GM18517 (cell line): Measurements from ENCODE around the gene CFAP58.

ENCODE experiments used
- ATAC-seq: cut with Tn5 transposase; IDR thresholded peaks from one replicate; pipeline ENCODE4 v1.9.1; 2021; ENCODE audit warnings: mild to moderate bottlenecking, moderate library complexity; ENCODE audit not compliant: unreplicated experiment

CFAP58 gene

GRCh38 chr10:104472957-104473745 lies 119.5 kb downstream of the CFAP58 start:
- no peak for ATAC-seq

- ATAC-seq, result no peak
Observed at GRCh38 chr10:104478380-104478779, 124.7 kb downstream of the CFAP58 start.

GRCh38 chr10:104479906-104480593 lies 126.4 kb downstream of the CFAP58 start:
- no peak for ATAC-seq

GRCh38 chr10:104480797-104481196 lies 127.2 kb downstream of the CFAP58 start:
- no peak for ATAC-seq

GRCh38 chr10:104483582-104483981 lies 129.9 kb downstream of the CFAP58 start:
- ATAC-seq, result no peak

GRCh38 chr10:104485632-104486031 lies 132.0 kb downstream of the CFAP58 start:
- ATAC-seq, result no peak

- ATAC-seq, result no peak
Observed at GRCh38 chr10:104486803-104487202, 133.2 kb downstream of the CFAP58 start.

- no peak for ATAC-seq
Observed at GRCh38 chr10:104487794-104488438, 134.3 kb downstream of the CFAP58 start.

GRCh38 chr10:104488439-104488832 lies 134.8 kb downstream of the CFAP58 start:
- no peak for ATAC-seq

- no peak for ATAC-seq
Observed at GRCh38 chr10:104492329-104492940, 138.8 kb downstream of the CFAP58 start.

GRCh38 chr10:104498347-104499081 lies 144.9 kb downstream of the CFAP58 start:
- ATAC-seq, result no peak

- ATAC-seq, result no peak
Observed at GRCh38 chr10:104501449-104501848, 147.8 kb downstream of the CFAP58 start.

- no peak for ATAC-seq
Observed at GRCh38 chr10:104501864-104502579, 148.4 kb downstream of the CFAP58 start.

- no peak for ATAC-seq
Observed at GRCh38 chr10:104502907-104503306, 149.3 kb downstream of the CFAP58 start.
